Panc1 (cell line): Measurements from ENCODE around the gene MAT2A. TPM values are rescaled to one million over a fixed set of nuclear protein-coding genes. Genes with fewer than 3 reads are reported as not detected.

ENCODE experiments used
- ATAC-seq: fragments of 200-7000 bp; cut with Tn5 transposase; 2 replicates; pipeline ENCODE4 v1.9.1; 2020; ENCODE audit warnings: mild to moderate bottlenecking, moderate library complexity
- BruUV-seq: library from RNA; stranded (reverse); fragments of 400-500 nt; replicated peaks from 2 replicates; lab custom pipeline; 2021; lab: Mats Ljungman, UMichigan
- CTCF ChIA-PET: fragments of 300-600 bp; sonication (Branson Sonifier 250); formaldehyde crosslinking; loops from one replicate; lab custom pipeline; 2022; ENCODE audit warnings: antibody characterized with exemption; lab: Charles Lee
- POLR2A ChIA-PET: fragments of 300-600 bp; sonication (Branson Sonifier 250); formaldehyde crosslinking; loops from one replicate; lab custom pipeline; 2022; ENCODE audit warnings: antibody characterized with exemption; lab: Charles Lee
- DNase-seq: peaks from one replicate; pipeline ENCODE4 v3.0.0-alpha.2; 2010; ENCODE audit warnings: low read depth, low spot score
- H3K27ac ChIP-seq: 2 replicates; pipeline ENCODE4 v1.5.1; 2011; ENCODE audit warnings: mild to moderate bottlenecking, low read length, inconsistent platforms
- H3K27me3 ChIP-seq: fragments of 200-500 bp; sonication (Bioruptor generic); 2 replicates; pipeline ENCODE4 v1.6.0; 2014; ENCODE audit warnings: low read length, inconsistent platforms; ENCODE audit not compliant: control insufficient read depth, insufficient read depth
- H3K36me3 ChIP-seq: fragments of 200-500 bp; sonication (Bioruptor generic); 2 replicates; pipeline ENCODE4 v1.5.1; 2014; ENCODE audit warnings: inconsistent platforms, mild to moderate bottlenecking, low read length, moderate library complexity; ENCODE audit not compliant: control insufficient read depth, insufficient read depth
- H3K4me1 ChIP-seq: 2 replicates; pipeline ENCODE4 v1.5.1; 2011; ENCODE audit warnings: inconsistent platforms, mild to moderate bottlenecking, low read length, moderate library complexity; ENCODE audit not compliant: control insufficient read depth, insufficient read depth
- H3K4me3 ChIP-seq, 2 experiments: 2 replicates each; pipeline ENCODE4 v1.5.1; 2011 to 2012; ENCODE audit warnings: low read depth in 2 of 2, low read length in 2 of 2, mild to moderate bottlenecking in 2 of 2, inconsistent platforms in 1 of 2, moderate library complexity in 1 of 2
- H3K9me3 ChIP-seq: fragments of 200-500 bp; sonication (Bioruptor generic); 2 replicates; pipeline ENCODE4 v1.5.1; 2014; ENCODE audit warnings: low read depth, mild to moderate bottlenecking, inconsistent platforms, low read length, moderate library complexity; ENCODE audit not compliant: control insufficient read depth, insufficient read depth
- POLR2AphosphoS5 ChIP-seq: IDR thresholded peaks from 2 replicates; pipeline ENCODE4 v1.6.1; 2012; ENCODE audit warnings: mild to moderate bottlenecking, low read depth, low read length, moderate library complexity
- SIN3A ChIP-seq: IDR thresholded peaks from 2 replicates; pipeline ENCODE4 v1.6.1; 2012; ENCODE audit warnings: low read depth, mild to moderate bottlenecking, low read length, moderate library complexity, borderline replicate concordance; ENCODE audit not compliant: insufficient read depth
- TCF7L2 ChIP-seq: IDR thresholded peaks from 2 replicates; pipeline ENCODE4 v1.6.1; 2011; ENCODE audit warnings: mild to moderate bottlenecking, low read depth, low read length, inconsistent platforms
- in situ Hi-C: cut with HindIII; loops from 2 replicates; pipeline ENCODE4 v1.10.0; 2016; ENCODE audit warnings: low sequenced_read_pairs, low pct_unique_long_range_greater_than_20kb
- intact Hi-C: fragments of 100-400 bp; cut with micrococcal nuclease; formaldehyde crosslinking; loops from one replicate; pipeline ENCODE4 v1.10.0; 2022; ENCODE audit not compliant: unreplicated experiment
- total RNA-seq: library from RNA; stranded (reverse); gene quantifications from one replicate; pipeline ENCODE4 v1.2.1, GENCODE V29; 2021; ENCODE audit not compliant: unreplicated experiment
- TF ChIP-seq, protein P1 (sequence below), 2 experiments: IDR thresholded peaks; 2 replicates each; pipeline ENCODE4 v1.6.1; 2011 to 2012; ENCODE audit warnings: low read depth in 2 of 2, control low read depth in 1 of 2, low read length in 1 of 2, mild to moderate bottlenecking in 1 of 2, moderate library complexity in 1 of 2; ENCODE audit not compliant: insufficient read depth in 1 of 2
- TF ChIP-seq, protein P2 (sequence below): fragments of 450-650 bp; IDR thresholded peaks from 2 replicates; pipeline ENCODE4 v1.5.1; 2017; ENCODE audit warnings: mild to moderate bottlenecking

Gene MAT2A
- total RNA-seq, 1 experiment from 2014 or later: 547 TPM

DNA sequence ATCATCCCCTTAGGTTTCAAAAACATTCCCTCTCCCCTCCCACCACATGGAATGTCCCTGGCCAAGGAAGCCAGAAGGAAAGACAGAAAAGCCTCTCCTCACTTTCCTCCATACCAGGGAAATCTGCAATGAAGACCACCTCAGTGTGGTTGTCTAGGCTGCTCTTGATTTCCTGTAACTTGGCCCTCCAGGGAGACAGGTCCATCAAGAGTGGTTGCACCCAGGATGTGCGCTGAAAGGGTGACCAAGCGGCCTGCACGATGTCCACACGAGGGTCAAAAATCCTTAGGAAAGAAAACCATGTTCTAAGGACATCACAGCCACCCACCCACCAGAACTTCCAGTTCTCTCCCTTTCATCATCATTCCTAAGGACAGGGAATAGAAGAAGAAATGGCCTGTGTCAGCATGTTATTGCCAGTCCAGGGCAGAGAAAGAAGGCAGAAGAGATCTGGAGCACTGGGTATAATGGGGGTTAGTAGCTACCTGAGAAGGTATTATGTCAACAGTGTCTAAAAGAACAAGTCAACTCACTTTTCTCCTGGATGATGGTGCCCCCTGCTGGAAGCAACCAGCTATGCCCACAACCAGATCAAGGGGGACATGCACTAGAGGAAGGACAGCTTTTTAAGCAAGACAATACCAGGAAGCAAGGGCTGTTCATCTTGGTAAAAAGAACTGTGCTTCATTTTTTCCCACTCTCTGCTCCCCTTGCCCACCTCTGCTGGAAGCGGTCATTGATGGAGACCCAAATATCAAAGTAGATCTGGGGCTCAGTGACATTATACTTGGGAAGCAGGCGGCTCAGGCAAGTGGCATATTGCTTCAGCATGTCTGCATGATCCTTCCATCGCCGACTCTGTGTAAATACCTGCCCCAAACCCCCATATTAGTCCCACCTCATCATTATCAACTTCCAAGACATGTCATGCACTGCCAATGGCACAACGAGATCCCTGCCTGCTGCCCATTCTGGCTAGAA is 13.0 kb downstream of the MAT2A start:
- Histone ChIP-seq H3K4me1 (peaks cover 50% of the 10 kb centered on the region), H3K27ac (peak overlapping the region; percentile 100), H3K36me3 (peaks cover 11% of the 10 kb centered on the region), H3K27me3 (no peaks in the 10 kb centered on the region), H3K9me3 (no peaks in the 10 kb centered on the region), H3K4me3 (no peak overlapping the region)
- DNase-seq (no peak), ATAC-seq (peak; percentile 55)
- ChIA-PET POLR2A (interaction anchor here (0.6 to 0.7 kb wide), 2 partner anchors 36 to 132 kb away, joined by 3 read pairs; no protein-coding TSS in a partner anchor), CTCF (interaction anchor here (0.5 to 2.7 kb wide), 5 partner anchors 14 to 253 kb away, joined by 4 to 13 read pairs (median 5); partner anchors contain the start of gene SH2D6)
- intact Hi-C loops: loop anchor here (1.0 kb wide), 2 partner anchors 131 to 161 kb away; no protein-coding TSS in a partner anchor
- in situ Hi-C loops: no loop called here
- no TSS peak for BruUV-seq
- TF ChIP-seq, protein P1, sequence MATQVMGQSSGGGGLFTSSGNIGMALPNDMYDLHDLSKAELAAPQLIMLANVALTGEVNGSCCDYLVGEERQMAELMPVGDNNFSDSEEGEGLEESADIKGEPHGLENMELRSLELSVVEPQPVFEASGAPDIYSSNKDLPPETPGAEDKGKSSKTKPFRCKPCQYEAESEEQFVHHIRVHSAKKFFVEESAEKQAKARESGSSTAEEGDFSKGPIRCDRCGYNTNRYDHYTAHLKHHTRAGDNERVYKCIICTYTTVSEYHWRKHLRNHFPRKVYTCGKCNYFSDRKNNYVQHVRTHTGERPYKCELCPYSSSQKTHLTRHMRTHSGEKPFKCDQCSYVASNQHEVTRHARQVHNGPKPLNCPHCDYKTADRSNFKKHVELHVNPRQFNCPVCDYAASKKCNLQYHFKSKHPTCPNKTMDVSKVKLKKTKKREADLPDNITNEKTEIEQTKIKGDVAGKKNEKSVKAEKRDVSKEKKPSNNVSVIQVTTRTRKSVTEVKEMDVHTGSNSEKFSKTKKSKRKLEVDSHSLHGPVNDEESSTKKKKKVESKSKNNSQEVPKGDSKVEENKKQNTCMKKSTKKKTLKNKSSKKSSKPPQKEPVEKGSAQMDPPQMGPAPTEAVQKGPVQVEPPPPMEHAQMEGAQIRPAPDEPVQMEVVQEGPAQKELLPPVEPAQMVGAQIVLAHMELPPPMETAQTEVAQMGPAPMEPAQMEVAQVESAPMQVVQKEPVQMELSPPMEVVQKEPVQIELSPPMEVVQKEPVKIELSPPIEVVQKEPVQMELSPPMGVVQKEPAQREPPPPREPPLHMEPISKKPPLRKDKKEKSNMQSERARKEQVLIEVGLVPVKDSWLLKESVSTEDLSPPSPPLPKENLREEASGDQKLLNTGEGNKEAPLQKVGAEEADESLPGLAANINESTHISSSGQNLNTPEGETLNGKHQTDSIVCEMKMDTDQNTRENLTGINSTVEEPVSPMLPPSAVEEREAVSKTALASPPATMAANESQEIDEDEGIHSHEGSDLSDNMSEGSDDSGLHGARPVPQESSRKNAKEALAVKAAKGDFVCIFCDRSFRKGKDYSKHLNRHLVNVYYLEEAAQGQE (IDR thresholded peaks at IDR 0.05; ENCODE audit: insufficient read depth in 1 of 2, low read depth in 2 of 2, low read length in 1 of 2): no peak
- TF ChIP-seq TCF7L2 (no peak), POLR2AphosphoS5 (peak; percentile 61), SIN3A (no peak)
- TF ChIP-seq, protein P2, sequence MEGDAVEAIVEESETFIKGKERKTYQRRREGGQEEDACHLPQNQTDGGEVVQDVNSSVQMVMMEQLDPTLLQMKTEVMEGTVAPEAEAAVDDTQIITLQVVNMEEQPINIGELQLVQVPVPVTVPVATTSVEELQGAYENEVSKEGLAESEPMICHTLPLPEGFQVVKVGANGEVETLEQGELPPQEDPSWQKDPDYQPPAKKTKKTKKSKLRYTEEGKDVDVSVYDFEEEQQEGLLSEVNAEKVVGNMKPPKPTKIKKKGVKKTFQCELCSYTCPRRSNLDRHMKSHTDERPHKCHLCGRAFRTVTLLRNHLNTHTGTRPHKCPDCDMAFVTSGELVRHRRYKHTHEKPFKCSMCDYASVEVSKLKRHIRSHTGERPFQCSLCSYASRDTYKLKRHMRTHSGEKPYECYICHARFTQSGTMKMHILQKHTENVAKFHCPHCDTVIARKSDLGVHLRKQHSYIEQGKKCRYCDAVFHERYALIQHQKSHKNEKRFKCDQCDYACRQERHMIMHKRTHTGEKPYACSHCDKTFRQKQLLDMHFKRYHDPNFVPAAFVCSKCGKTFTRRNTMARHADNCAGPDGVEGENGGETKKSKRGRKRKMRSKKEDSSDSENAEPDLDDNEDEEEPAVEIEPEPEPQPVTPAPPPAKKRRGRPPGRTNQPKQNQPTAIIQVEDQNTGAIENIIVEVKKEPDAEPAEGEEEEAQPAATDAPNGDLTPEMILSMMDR: peak; percentile 90

DNA sequence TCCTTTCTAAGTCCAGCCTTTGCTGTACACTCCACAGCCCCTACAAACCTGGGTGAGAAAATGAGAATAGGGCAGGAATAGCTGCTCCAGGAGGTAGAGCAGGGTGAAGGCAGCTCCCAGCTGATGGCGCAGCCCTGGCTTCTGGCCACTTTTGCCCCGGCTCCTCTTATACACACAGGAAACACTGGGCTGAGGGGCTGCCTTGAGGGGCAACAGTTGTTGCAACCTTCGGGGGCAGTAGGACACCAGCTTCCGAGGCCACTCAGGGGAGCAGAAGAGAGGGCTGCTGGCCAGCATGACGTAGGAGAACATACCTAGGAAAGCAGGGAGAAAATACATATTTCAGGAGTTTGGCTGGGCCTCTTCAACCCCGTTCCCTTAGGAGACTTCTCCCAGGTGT is 14.2 kb downstream of the MAT2A start:
- Histone ChIP-seq H3K4me3 (no peak overlapping the region), H3K36me3 (peaks cover 11% of the 10 kb centered on the region), H3K4me1 (peaks cover 38% of the 10 kb centered on the region), H3K27ac (no peak overlapping the region; the same call in 1 of the 2 replicates), H3K9me3 (no peaks in the 10 kb centered on the region), H3K27me3 (no peaks in the 10 kb centered on the region)
- POLR2A ChIA-PET: interaction anchor here (0.6 kb wide), 1 partner anchor 34 kb away, joined by 3 read pairs; no protein-coding TSS in a partner anchor
- in situ Hi-C loops: no loop called here
- DNase-seq (no peak), ATAC-seq (no peak)
- CTCF ChIA-PET: interaction anchor here (1.0 to 2.7 kb wide), 3 partner anchors 134 to 254 kb away, joined by 4 to 13 read pairs (median 6); partner anchors contain the start of gene SH2D6
- TF ChIP-seq TCF7L2 (no peak), POLR2AphosphoS5 (no peak), SIN3A (no peak)
- TF ChIP-seq, protein P1 (IDR thresholded peaks at IDR 0.05; ENCODE audit: insufficient read depth in 1 of 2, low read depth in 2 of 2, low read length in 1 of 2): no peak
- TF ChIP-seq, protein P2: no peak
- intact Hi-C loops: no loop called here
- no TSS peak for BruUV-seq
